Mucosa of stomach (tissue), 1 donor: ENCODE data around the gene DHX58.
A peak's percentile ranks its signal among the peaks of the same experiment; 100 is the strongest.

Source experiments
- H3K27me3 ChIP-seq: one replicate; pipeline ENCODE4 v1.7.0; 2013; ENCODE audit warnings: mild to moderate bottlenecking, low read length; ENCODE audit not compliant: control insufficient read depth, insufficient read depth
- H3K36me3 ChIP-seq: one replicate; pipeline ENCODE4 v1.7.0; 2013; ENCODE audit warnings: low read length; ENCODE audit not compliant: control insufficient read depth, insufficient read depth
- H3K4me1 ChIP-seq: one replicate; pipeline ENCODE4 v1.7.0; 2013; ENCODE audit warnings: mild to moderate bottlenecking, low read length; ENCODE audit not compliant: control insufficient read depth, insufficient read depth
- H3K4me3 ChIP-seq: one replicate; pipeline ENCODE4 v1.7.0; 2013; ENCODE audit warnings: low read length
- H3K9ac ChIP-seq: one replicate; pipeline ENCODE4 v1.7.0; 2013; ENCODE audit warnings: mild to moderate bottlenecking, low read length, moderate library complexity
- H3K9me3 ChIP-seq: one replicate; pipeline ENCODE4 v1.7.0; 2013; ENCODE audit warnings: mild to moderate bottlenecking, low read length, moderate library complexity; ENCODE audit not compliant: control insufficient read depth
- donor health status: Pancreatic carcinoma.

DHX58 gene

GRCh38 chr17:42113293-42114069, 967 bp upstream of the DHX58 start:
- peaks cover 20% of the 10 kb centered on the region for H3K4me1 ChIP-seq
- H3K36me3 ChIP-seq: no peaks in the 10 kb centered on the region
- no peaks in the 10 kb centered on the region for H3K9me3 ChIP-seq
- H3K4me3 ChIP-seq: no peak overlapping the region
- H3K9ac ChIP-seq: peak overlapping the region; percentile 85
- no peaks in the 10 kb centered on the region for H3K27me3 ChIP-seq

- H3K9ac ChIP-seq: peak overlapping the region; percentile 85
- H3K27me3 ChIP-seq: no peaks in the 10 kb centered on the region
- H3K36me3 ChIP-seq: no peaks in the 10 kb centered on the region
- H3K4me3 ChIP-seq: peak overlapping the region; percentile 61
- H3K4me1 ChIP-seq: peaks cover 20% of the 10 kb centered on the region
- H3K9me3 ChIP-seq: no peaks in the 10 kb centered on the region
Measured at GRCh38 chr17:42111871-42112551, 503 bp downstream of the DHX58 start.

- no peaks in the 10 kb centered on the region for H3K36me3 ChIP-seq
- H3K4me3 ChIP-seq: peak overlapping the region; percentile 61
- no peaks in the 10 kb centered on the region for H3K27me3 ChIP-seq
- peaks cover 20% of the 10 kb centered on the region for H3K4me1 ChIP-seq
- H3K9me3 ChIP-seq: no peaks in the 10 kb centered on the region
- peak overlapping the region; percentile 85 for H3K9ac ChIP-seq
Measured at GRCh38 chr17:42111265-42111636, 1.3 kb downstream of the DHX58 start.

- Histone ChIP-seq H3K4me1 (peaks cover 20% of the 10 kb centered on the region), H3K4me3 (no peak overlapping the region), H3K9ac (no peak overlapping the region), H3K27me3 (no peaks in the 10 kb centered on the region), H3K36me3 (no peaks in the 10 kb centered on the region), H3K9me3 (no peaks in the 10 kb centered on the region)
Measured at GRCh38 chr17:42110301-42111264, 1.9 kb downstream of the DHX58 start.

- H3K4me3 ChIP-seq: no peak overlapping the region
- H3K36me3 ChIP-seq: no peaks in the 10 kb centered on the region
- H3K9me3 ChIP-seq: no peaks in the 10 kb centered on the region
- H3K4me1 ChIP-seq: peaks cover 20% of the 10 kb centered on the region
- H3K27me3 ChIP-seq: no peaks in the 10 kb centered on the region
- no peak overlapping the region for H3K9ac ChIP-seq
Measured at GRCh38 chr17:42109086-42109485, 3.4 kb downstream of the DHX58 start.

- H3K9me3 ChIP-seq: no peaks in the 10 kb centered on the region
- no peak overlapping the region for H3K4me3 ChIP-seq
- H3K36me3 ChIP-seq: no peaks in the 10 kb centered on the region
- H3K27me3 ChIP-seq: no peaks in the 10 kb centered on the region
- no peak overlapping the region for H3K9ac ChIP-seq
- H3K4me1 ChIP-seq: peaks cover 14% of the 10 kb centered on the region
Measured at GRCh38 chr17:42107597-42108576, 4.6 kb downstream of the DHX58 start.

GRCh38 chr17:42107124-42107523, 5.4 kb downstream of the DHX58 start:
- no peak overlapping the region for H3K9ac ChIP-seq
- H3K4me3 ChIP-seq: no peak overlapping the region
- no peaks in the 10 kb centered on the region for H3K9me3 ChIP-seq
- H3K27me3 ChIP-seq: no peaks in the 10 kb centered on the region
- no peaks in the 10 kb centered on the region for H3K36me3 ChIP-seq
- peaks cover 10% of the 10 kb centered on the region for H3K4me1 ChIP-seq

- H3K9me3 ChIP-seq: no peaks in the 10 kb centered on the region
- H3K36me3 ChIP-seq: no peaks in the 10 kb centered on the region
- no peak overlapping the region for H3K9ac ChIP-seq
- H3K27me3 ChIP-seq: no peaks in the 10 kb centered on the region
- no peak overlapping the region for H3K4me3 ChIP-seq
- peaks cover 6% of the 10 kb centered on the region for H3K4me1 ChIP-seq
Measured at GRCh38 chr17:42106009-42106408, 6.5 kb downstream of the DHX58 start.

GRCh38 chr17:42104264-42104663, 8.2 kb downstream of the DHX58 start:
- Histone ChIP-seq H3K4me1 (peaks cover 6% of the 10 kb centered on the region), H3K27me3 (no peaks in the 10 kb centered on the region), H3K9me3 (no peaks in the 10 kb centered on the region), H3K4me3 (no peak overlapping the region), H3K36me3 (no peaks in the 10 kb centered on the region), H3K9ac (no peak overlapping the region)

- no peaks in the 10 kb centered on the region for H3K27me3 ChIP-seq
- H3K36me3 ChIP-seq: no peaks in the 10 kb centered on the region
- H3K4me3 ChIP-seq: no peak overlapping the region
- no peaks in the 10 kb centered on the region for H3K9me3 ChIP-seq
- H3K9ac ChIP-seq: no peak overlapping the region
- peaks cover 6% of the 10 kb centered on the region for H3K4me1 ChIP-seq
Measured at GRCh38 chr17:42103221-42103954, 9.1 kb downstream of the DHX58 start.
